ENCODE measurements around the gene POU6F2. TPM values are rescaled to one million over a fixed set of nuclear protein-coding genes. Genes with fewer than 3 reads are reported as not detected.

The POU6F2 gene
- total and polyA plus RNA-seq, 9 of the 15 experiments (the other 6 are each of a cell fraction or from before 2014, with no cell fraction given): 0.29 to 1.5 (median 0.96) TPM

GRCh38 chr7:38929460-38930171, 48.1 kb upstream of the POU6F2 start (continued):
- TF ChIP-seq ZNF639 (CRISPR knock-in tag; conservative IDR thresholded peaks at IDR 0.05 in 1 of 2, IDR thresholded peaks at IDR 0.05 in 1 of 2) (peak in 1 of 2 experiments; percentile 62; a peak in 2 of 4 replicates), PYGO2 (tag; IDR thresholded peaks at IDR 0.05) (no peak), SMAD3 (CRISPR knock-in tag; conservative IDR thresholded peaks at IDR 0.05) (no peak), NFE2 (IDR thresholded peaks at IDR 0.05; ENCODE audit: low read depth) (peak; percentile 64), THAP7 (CRISPR knock-in tag; IDR thresholded peaks at IDR 0.05) (no peak), PHF21A (IDR thresholded peaks at IDR 0.05; ENCODE audit: borderline replicate concordance, low read depth) (no peak), NR1H2 (CRISPR knock-in tag; IDR thresholded peaks at IDR 0.05) (no peak), CXXC5 (CRISPR knock-in tag; IDR thresholded peaks at IDR 0.05) (0 out of 2 replicates have a peak, but pooled peaks have one; percentile 36), XRCC3 (IDR thresholded peaks at IDR 0.05) (no peak), ZFP30 (CRISPR knock-in tag; IDR thresholded peaks at IDR 0.05; ENCODE audit: borderline replicate concordance) (no peak), ZNF232 (CRISPR knock-in tag; IDR thresholded peaks at IDR 0.05) (no peak), SRF (CRISPR knock-in tag; IDR thresholded peaks at IDR 0.05) (no peak), STAT5B (CRISPR knock-in tag; IDR thresholded peaks at IDR 0.05) (no peak), FOSL1 (tag; conservative IDR thresholded peaks at IDR 0.05) (peak; percentile 61), HDAC3 (IDR thresholded peaks at IDR 0.05; ENCODE audit: borderline replicate concordance, partially characterized antibody) (no peak), CC2D1A (IDR thresholded peaks at IDR 0.05) (no peak), U2AF2 (optimal IDR thresholded peaks at IDR 0.05; ENCODE audit: low read depth, low read length) (no peak), ZNF146 (CRISPR knock-in tag; IDR thresholded peaks at IDR 0.05; ENCODE audit: unreplicated experiment) (no peak), NR2C2 (CRISPR knock-in tag; IDR thresholded peaks at IDR 0.05) (no peak), NR2C2 (tag; IDR thresholded peaks at IDR 0.05) (0 out of 2 replicates have a peak, but pooled peaks have one; percentile 20), ZNF165 (CRISPR knock-in tag; IDR thresholded peaks at IDR 0.05; ENCODE audit: borderline replicate concordance) (no peak), TAF15 (IDR thresholded peaks at IDR 0.05; ENCODE audit: low read depth, low read length) (no peak), KAT2B (IDR thresholded peaks at IDR 0.05; ENCODE audit: low read depth, low read length) (no peak)
- TF ChIP-seq, protein P1, sequence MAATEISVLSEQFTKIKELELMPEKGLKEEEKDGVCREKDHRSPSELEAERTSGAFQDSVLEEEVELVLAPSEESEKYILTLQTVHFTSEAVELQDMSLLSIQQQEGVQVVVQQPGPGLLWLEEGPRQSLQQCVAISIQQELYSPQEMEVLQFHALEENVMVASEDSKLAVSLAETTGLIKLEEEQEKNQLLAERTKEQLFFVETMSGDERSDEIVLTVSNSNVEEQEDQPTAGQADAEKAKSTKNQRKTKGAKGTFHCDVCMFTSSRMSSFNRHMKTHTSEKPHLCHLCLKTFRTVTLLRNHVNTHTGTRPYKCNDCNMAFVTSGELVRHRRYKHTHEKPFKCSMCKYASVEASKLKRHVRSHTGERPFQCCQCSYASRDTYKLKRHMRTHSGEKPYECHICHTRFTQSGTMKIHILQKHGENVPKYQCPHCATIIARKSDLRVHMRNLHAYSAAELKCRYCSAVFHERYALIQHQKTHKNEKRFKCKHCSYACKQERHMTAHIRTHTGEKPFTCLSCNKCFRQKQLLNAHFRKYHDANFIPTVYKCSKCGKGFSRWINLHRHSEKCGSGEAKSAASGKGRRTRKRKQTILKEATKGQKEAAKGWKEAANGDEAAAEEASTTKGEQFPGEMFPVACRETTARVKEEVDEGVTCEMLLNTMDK (IDR thresholded peaks at IDR 0.05; ENCODE audit: borderline replicate concordance, insufficient read depth, low read depth, low read length, poor library complexity, severe bottlenecking): no peak
- TF ChIP-seq, protein P2, sequence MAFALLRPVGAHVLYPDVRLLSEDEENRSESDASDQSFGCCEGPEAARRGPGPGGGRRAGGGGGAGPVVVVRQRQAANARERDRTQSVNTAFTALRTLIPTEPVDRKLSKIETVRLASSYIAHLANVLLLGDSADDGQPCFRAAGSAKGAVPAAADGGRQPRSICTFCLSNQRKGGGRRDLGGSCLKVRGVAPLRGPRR (CRISPR knock-in tag; IDR thresholded peaks at IDR 0.05): no peak
